ENCODE results near the gene CBARP. TPM values are rescaled to one million over a fixed set of nuclear protein-coding genes. Genes with fewer than 3 reads are reported as not detected.

CBARP gene
- total and polyA plus RNA-seq, 2 of the 13 experiments (the other 11 are each of a cell fraction or from before 2014, with no cell fraction given) = 1.2 to 1.4 TPM

- no peak for TF ChIP-seq ZNF629 (CRISPR knock-in tag; conservative IDR thresholded peaks at IDR 0.05)
- peak; percentile 79 for TF ChIP-seq RFX3 (CRISPR knock-in tag; IDR thresholded peaks at IDR 0.05)
- peak; percentile 42; the same call in 1 of the 2 replicates for TF ChIP-seq ZNF792 (CRISPR knock-in tag; IDR thresholded peaks at IDR 0.05)
- TF ChIP-seq BRF2 (CRISPR knock-in tag; IDR thresholded peaks at IDR 0.05) = no peak
- TF ChIP-seq ZKSCAN1 (IDR thresholded peaks at IDR 0.05; ENCODE audit: low read length) = no peak
- TF ChIP-seq ZIK1 (CRISPR knock-in tag; IDR thresholded peaks at IDR 0.05; ENCODE audit: borderline replicate concordance, low read depth) = no peak
- no peak for TF ChIP-seq ZSCAN21 (CRISPR knock-in tag; IDR thresholded peaks at IDR 0.05; ENCODE audit: borderline replicate concordance)
- TF ChIP-seq ZNF446 (CRISPR knock-in tag; IDR thresholded peaks at IDR 0.05) = no peak
- no peak for TF ChIP-seq PPARG (CRISPR knock-in tag; conservative IDR thresholded peaks at IDR 0.05)
- peak; percentile 45; the same call in 1 of the 2 replicates for TF ChIP-seq ZBTB10 (CRISPR knock-in tag; IDR thresholded peaks at IDR 0.05; ENCODE audit: borderline replicate concordance)
- no peak for TF ChIP-seq ZNF644 (CRISPR knock-in tag; IDR thresholded peaks at IDR 0.05; ENCODE audit: low read depth)
- TF ChIP-seq CREBL2 (CRISPR knock-in tag; IDR thresholded peaks at IDR 0.05; ENCODE audit: borderline replicate concordance) = no peak
- TF ChIP-seq SP2 (CRISPR knock-in tag; IDR thresholded peaks at IDR 0.05) = peak; percentile 97
- no peak for TF ChIP-seq HMG20B (CRISPR knock-in tag; conservative IDR thresholded peaks at IDR 0.05)
- TF ChIP-seq JDP2 (CRISPR knock-in tag; IDR thresholded peaks at IDR 0.05; ENCODE audit: borderline replicate concordance) = no peak
- TF ChIP-seq SMARCC2 (IDR thresholded peaks at IDR 0.05) = no peak
- TF ChIP-seq KDM5A (IDR thresholded peaks at IDR 0.05; ENCODE audit: borderline replicate concordance, low read length) = 0 out of 2 replicates have a peak, but pooled peaks have one; percentile 56
- peak; percentile 23; the same call in 1 of the 2 replicates for TF ChIP-seq BATF2 (CRISPR knock-in tag; IDR thresholded peaks at IDR 0.05)
- TF ChIP-seq ZBTB25 (CRISPR knock-in tag; IDR thresholded peaks at IDR 0.05) = no peak
- peak; percentile 94 for TF ChIP-seq NFYB (CRISPR knock-in tag; IDR thresholded peaks at IDR 0.05)
- TF ChIP-seq ZFP91 (CRISPR knock-in tag; IDR thresholded peaks at IDR 0.05; ENCODE audit: borderline replicate concordance) = peak; percentile 10; the same call in 1 of the 2 replicates
Measured at GRCh38 chr19:1260749-1261537, 23.1 kb upstream of the CBARP start (continued).
